Ovary (tissue), 3 donors: Measurements from ENCODE around the gene SPACA4.

Experiments
- CTCF ChIP-seq, 3 donors: fragments of 450-650 bp in 2 of 3; fragments of 200-600 bp in 1 of 3; IDR thresholded peaks; one replicate each; pipeline versions ENCODE4 v1.5.1 to v1.8.0; 2016 to 2022; ENCODE audit warnings: antibody characterized with exemption in 3 of 3, mild to moderate bottlenecking in 1 of 3
- POLR2A ChIP-seq: fragments of 450-650 bp; IDR thresholded peaks from one replicate; pipeline ENCODE4 v1.6.1; 2017; ENCODE audit warnings: antibody characterized with exemption, mild to moderate bottlenecking, moderate library complexity
- donor health status: DM: no; HTN: no; CAD: no.

- TF ChIP-seq POLR2A (no peak), CTCF (IDR thresholded peaks at IDR 0.05) (peak in 1 of 3 donors; percentile 20)
Observed at GRCh38 chr19:48630296-48631063, 23.9 kb downstream of the SPACA4 start.
